HG03060 (cell line): ENCODE results near the gene HS3ST3B1.

ENCODE experiments used
- ATAC-seq: cut with Tn5 transposase; IDR thresholded peaks from one replicate; pipeline ENCODE4 v1.9.1; 2021; ENCODE audit warnings: low read depth, moderate number of reproducible peaks; ENCODE audit not compliant: unreplicated experiment

HS3ST3B1 gene

DNA sequence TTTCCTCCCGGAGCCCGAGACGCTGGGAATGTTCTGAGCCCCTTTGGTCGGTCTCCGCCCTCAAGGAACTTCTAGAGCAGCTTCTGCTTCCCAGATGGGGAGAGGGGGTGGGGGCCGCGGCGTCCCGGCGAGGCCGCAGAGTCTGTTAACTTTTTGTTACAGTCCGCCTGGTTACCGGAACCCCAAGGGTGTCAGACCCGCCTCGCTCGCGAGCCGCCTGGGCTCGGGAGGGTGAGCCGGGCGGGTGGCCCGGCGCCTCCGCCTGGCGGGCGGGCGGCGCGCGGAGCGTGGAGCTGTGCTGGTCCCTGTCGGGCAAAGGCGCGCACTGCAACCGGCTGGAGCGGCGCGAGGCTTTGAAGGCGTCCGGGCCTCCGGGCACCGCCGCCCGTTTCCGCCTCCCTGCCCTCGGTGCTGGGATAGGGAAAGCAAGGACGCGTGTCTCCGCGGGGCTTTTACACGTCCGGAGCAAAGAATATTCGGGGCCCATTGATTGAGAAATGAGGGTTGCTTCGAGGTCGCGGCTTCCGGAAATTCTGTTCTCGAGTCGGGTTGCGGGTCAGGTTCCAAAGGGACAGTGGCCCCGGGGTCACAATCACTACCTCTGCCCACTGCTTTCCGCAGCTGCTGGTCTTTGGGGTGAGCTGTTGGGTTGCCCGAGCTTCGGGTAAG, 1.7 kb downstream of the HS3ST3B1 start:
- ATAC-seq, result no peak

DNA sequence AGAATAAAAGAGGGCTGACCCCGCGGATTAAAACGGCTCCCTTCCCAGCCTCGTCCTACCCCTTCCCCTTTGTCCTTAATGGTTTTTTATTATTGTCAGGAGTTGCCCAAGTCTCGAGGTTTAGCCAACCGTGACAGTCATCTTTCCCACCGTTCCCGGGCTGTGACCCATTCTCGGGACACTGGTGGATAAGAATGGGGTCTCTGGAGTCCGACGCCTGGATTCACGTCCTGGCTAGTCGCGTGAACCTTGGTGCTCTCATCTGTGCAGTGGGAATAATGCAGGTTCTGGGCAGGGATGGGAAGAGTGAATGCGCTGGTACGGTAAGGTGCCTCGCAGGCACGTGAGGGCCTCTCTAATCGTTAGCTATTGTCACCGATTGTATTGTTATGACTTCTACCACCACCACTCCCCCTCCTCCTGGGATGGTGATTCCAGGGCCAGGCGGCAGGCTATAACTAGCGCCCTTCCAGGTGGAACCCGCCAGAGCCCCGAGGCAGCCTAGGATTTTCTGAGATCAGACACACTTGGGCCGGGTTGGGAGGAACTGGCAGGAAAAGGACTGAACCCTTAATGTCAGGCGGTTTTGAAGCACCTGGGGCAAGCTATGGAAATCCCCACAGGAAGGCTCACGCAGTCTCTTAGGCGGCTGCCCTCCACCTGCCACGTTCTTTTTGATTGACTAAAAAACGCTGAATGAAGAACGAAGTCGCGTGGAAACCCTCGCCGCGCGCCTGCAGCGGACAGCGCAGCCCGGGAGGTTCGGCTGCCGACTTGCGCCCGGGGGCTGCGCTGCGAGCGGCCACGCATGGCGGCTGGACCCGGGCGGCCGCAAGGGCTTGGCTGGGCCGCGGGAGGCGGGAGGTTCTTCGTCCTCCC, 2.7 kb downstream of the HS3ST3B1 start:
- no peak for ATAC-seq

DNA sequence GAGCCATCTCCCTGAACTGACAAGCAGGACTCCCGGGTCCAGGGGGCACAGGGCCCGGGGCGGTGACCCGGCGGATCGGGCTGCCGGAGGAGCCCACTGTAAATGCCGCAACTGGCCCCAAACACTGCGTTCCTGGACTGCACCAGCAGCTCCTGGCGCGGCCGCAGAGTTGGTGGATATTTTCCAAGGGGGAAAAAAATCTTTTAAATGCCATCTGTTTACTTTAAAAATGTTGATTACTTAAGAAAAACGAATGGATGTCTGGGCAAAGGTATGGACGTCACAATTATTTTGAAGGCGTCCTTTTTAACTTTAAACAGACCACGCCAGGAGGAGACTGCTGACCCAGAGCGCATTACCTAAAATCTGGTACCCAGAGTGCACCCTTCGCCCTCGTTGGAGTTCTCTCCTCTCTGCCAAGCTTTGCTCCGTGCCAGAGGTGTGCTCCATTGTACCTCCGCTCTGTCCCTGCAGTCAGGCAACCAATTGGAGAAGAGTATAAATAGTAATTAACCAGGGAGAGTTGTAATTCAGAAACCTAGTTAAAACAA, 3.4 kb downstream of the HS3ST3B1 start:
- no peak for ATAC-seq

DNA sequence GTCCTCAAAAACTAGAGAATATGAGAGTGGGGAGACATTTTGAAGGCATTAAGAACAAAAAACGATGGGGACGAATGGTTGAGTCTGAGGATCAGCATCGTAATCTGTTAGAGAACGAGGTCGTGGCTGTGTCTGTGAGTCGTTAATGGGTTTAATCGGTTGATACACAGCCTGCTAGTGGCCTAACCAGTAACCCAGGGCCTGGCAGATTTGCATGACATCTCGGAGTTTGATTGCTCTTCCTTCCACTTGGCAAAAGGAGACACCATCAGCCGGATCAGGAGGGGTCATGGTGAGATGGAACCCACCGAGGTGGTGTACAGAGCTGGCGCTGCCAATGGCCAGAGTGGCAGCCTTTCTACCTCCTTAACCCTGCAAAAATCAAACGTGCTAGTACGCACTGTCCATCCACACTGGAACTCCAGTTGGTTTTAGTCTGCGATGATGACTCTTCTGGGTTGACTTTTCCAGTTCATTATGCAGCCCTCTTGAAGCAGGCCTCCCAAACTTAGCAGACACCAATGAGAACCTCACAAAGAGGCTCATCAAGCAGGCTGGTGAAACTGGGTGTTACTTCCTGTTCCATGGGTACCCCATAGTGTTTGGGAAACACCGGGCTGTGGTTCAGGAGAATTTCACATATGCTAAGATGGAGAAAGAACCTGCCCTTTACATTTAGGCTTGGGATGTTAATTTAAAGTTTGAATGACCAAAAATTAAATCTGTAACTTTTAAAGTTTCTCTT, 4.1 kb downstream of the HS3ST3B1 start:
- ATAC-seq, result no peak

DNA sequence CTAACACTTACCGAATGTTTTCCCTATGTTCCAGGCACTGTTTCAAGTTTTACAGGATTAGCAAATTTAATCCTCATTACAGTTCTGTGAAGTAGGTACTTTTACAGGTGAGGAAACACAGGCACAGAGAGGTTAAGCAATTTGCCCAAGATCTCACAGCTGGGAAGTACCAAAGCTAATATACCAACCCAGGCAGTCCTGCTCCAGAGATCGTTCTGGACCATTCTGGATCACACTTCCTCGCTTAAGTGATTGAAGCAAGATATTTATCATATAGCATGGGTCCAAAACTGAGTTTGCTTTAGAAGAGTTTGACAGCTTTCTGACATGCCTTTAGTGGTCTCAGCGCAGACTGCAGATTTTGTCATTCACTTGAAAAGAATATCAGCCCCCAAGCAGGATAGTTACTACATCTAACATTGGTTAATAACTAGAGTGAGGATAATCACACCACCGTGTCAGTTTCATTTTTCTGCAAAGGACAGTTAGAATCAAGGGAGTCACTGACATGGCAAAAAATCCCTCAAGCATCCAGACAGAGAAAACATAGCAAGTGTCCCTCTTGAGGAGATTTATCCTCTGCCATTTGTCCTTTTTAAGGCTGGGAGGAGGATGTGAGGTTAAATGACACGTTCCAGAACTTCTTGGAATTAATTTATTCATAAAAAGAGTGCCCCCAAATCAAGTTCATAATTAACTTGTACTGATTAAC, 5.1 kb downstream of the HS3ST3B1 start:
- no peak for ATAC-seq

DNA sequence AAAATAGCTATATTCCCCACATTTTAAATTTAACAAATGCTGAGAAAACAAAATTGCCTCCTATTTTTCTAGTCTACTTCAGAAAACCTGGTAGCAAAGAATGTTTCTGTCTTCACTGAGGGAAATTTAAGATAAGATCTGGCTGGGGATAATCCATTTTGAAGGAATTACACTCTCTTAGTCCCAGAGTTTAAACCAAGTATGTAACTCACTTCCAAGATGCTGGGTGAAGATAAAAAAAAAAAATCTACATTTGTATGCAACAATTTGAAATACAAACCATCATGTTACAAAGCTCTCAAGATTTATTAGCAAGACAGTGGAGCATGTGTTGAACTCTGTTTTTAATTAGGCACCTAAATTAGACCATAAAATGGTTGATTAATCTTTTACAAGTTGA, 5.7 kb downstream of the HS3ST3B1 start:
- ATAC-seq, result no peak

DNA sequence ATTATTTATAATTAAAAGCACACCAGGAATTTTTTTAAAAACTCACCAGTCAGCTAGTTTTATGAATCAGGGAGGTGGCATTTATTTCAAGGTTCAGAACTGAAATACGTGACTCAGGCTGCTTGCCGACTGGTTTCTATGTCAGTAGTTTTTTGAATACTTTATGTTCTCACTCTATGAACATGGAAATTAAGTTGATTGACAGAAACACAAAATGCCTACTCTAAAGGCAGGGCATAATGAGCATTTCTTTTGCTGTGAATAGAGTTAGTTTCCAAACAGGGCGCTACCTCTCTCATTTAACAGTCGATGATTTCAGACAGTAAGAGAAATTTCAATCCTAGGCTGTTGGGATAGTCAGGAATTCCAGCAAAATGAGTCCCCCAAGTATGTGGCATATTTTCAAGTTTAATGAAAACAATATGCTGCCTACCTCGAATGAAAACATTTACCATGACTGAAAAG, 6.7 kb downstream of the HS3ST3B1 start:
- no peak for ATAC-seq

DNA sequence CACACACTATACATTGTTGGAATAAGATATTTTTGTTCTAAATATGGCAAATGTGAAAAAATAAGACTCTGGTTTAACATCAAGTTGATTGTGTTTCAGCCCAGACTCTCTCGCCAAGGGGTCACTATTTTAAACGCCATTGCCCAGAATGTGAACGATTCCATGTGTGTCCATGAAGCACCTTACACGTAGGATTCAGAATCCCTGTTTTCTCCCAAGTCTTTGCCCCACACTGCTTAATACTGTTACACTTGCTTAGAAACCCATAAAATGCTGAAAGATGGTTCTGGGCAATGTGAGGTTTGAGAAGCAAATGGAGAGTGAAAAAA, 7.7 kb downstream of the HS3ST3B1 start:
- ATAC-seq, result no peak

DNA sequence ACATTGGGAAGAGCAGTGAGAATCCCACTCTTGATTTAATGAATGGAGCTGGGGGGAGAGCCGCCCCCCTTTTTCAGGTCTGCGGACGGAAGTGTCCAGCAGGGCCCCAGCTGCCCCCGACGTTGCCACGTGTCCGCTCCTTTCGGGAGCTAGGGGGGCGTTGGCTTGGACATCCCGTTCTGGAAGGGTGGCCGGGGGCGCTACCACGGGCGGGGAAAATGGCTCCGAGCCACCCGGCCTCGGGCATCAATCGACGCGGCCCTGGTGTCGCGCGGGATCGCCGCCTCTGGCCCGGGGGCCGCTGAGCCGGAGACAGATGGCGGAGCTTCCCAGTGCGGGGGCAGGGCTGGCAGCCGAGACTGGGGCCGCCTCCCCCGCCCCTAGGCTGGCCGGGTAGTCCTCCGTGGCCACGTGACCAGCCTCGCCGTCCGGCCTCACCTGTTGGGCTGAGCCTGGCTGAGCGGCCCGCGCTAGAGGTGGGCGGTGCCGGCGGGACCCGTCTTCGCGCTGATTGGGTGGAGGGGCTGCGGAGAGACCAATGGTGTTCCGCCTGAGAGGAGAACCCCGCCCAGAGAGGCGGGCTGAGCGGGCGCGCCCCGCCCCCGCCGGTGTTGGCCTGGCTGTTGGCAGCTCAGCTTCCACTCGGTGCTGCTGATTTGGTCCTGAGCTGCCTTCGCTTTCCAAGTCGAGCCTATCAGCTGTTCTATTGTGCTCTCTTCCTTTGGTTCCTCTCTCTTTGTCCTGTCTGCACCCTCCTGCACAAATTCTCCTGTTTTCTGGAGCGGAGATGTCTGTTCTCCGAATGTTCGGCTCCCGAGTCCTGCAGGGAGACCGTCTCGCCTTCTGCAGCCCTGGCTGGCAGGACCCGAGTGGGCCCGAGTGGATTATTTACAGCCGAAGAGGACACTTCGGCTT, 8.3 kb downstream of the HS3ST3B1 start:
- no peak for ATAC-seq

DNA sequence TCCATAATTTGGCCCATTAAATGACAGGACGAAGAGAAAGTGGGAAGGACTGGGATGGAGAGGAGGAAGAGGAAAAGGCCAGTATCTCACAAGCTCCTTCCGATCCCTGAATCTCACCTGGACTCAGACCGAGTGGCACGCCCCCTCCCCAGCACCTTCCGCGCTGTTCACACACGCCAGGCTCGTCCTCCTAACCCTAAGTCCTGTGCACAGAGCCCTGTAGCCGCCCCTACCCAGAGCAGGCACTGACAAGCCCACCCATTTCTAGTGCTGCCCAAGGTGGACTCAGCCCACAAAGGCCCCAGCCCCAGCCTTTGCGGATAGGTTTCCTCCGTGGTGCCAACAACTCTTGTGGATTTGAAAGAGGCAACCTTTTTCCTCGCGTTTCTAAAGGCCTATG, 9.2 kb downstream of the HS3ST3B1 start:
- no peak for ATAC-seq

DNA sequence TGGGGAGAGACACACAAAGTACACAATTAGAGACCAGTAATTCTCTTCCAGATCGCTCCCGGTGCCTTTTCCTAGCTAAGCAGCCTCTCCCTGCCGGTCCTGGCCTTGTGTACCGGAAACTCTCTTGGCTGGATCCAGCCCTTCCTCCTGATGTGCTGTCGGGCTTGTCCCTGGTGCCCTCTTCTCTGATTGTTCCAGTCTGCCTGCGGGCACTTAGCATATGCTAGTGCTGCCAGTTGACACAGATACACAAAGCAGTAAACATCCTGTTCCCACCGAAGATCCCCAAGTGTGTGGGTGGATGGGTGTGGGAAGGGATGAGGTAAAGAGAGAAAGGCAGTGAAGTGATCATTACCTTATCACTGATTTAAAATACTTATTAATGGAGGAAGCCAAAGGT, 9.7 kb downstream of the HS3ST3B1 start:
- no peak for ATAC-seq

DNA sequence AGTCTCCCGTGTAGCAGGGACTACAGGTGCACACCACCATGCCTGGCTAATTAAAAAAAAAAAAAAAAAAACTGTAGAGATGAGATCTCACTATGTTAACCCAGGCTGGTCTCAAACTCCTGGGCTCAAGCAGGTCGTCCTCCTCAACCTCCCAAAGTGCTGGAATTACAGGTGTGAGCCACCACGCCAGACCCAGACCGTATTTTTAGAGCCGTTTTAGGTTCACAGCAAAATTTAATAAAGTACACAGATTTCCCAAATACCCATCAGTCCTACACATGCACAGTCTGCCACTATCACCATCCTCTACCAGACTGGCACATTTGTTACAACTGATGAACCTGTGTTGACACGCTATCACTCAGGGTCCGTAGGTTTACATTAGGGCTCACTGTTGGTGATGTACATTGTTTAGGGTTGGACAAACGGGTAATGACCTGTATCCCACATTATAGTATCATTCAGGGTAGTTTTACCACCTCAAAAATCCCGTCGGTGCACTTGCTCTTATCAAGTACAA, 10.4 kb downstream of the HS3ST3B1 start:
- ATAC-seq, result no peak

DNA sequence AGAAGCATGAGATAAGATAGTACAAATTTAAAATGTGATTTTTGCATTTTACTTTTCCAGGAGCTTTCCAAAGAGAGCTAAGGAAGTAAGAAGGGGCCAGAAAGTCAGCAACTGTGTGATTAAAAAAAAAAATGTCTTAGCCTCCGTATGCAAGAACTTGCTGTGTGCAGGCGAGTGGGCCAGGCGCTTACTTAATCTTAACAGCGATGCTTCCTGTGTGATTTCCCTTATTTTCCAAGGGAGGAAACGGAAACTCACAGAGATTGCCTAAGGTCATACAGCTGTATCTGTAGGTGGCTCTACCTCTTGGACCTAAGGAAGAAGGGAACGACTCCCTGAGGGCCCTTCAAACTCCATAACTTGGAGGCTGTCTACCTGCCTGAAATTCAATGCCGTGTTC, 11.1 kb downstream of the HS3ST3B1 start:
- no peak for ATAC-seq

DNA sequence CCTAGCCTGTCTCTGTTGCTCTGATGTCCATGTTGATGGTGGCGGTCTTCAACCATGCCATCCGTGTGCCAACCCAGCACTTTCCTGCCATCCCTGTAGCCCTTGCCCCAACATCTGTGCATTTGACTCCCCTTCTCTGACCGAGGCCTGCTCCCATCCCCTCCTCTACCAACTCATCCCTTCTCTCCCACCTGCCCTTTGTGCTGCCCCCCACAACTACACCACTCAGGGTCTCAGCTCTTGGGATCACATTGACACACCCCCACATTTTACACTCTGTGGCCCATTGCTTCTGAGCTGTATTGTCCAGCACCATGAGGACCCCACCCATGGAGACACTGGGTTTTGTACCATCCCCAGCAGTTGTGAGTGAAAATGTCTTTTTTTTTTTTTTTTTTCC, 11.6 kb downstream of the HS3ST3B1 start:
- ATAC-seq, result no peak

DNA sequence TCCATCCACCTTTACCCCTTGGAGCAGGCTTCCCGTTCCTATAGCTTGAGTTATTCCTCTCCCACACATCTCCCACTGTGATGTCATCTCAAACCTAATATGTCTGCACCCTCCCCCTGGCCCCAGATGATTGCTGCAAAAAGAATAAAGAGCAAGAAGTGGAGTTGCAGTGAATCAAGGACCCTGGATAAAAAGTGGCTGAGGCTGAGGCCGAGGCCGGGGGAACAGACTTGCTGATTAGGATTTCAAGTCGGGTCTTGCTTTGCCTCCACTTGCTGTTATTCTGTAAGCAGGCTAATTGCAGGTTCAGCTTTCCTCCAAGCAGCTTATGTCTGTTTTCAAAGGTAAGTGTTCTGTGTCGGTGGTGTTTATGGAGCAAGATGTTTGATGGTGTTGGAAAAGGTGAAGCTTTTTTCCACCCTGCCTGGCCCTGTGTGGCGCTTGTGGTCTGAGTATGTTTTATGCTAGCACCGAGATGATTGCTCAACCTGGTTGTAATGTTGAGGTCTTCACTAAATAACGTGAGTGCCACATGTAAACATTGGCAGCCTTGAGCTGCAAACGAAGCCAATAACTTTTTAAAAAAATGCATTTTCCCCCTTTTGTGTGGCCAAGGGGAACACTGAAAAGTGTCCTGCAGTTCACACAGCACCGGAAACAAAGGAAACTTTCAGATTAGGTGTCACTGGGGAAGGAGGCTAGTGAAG, 15.4 kb downstream of the HS3ST3B1 start:
- no peak for ATAC-seq

DNA sequence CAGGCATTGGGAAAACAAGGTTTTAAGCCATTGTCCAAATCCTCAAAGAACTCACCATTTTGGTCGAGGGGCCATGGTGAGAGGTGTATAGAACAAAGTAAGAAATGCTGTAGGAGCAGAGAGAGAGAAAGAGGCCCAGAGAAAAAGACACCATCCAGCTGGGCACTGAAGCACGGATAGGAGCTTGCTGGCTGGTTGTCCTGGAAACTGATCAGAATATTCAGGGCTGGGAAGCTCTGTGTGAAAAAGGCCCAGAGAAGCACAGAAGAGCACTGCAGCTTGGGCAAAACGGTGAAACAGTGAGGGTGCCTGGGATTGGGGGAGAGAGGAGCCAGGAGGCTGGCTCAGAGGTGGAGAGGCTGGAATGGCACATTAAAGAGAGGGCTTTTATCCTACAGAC, 16.5 kb downstream of the HS3ST3B1 start:
- ATAC-seq, result no peak

DNA sequence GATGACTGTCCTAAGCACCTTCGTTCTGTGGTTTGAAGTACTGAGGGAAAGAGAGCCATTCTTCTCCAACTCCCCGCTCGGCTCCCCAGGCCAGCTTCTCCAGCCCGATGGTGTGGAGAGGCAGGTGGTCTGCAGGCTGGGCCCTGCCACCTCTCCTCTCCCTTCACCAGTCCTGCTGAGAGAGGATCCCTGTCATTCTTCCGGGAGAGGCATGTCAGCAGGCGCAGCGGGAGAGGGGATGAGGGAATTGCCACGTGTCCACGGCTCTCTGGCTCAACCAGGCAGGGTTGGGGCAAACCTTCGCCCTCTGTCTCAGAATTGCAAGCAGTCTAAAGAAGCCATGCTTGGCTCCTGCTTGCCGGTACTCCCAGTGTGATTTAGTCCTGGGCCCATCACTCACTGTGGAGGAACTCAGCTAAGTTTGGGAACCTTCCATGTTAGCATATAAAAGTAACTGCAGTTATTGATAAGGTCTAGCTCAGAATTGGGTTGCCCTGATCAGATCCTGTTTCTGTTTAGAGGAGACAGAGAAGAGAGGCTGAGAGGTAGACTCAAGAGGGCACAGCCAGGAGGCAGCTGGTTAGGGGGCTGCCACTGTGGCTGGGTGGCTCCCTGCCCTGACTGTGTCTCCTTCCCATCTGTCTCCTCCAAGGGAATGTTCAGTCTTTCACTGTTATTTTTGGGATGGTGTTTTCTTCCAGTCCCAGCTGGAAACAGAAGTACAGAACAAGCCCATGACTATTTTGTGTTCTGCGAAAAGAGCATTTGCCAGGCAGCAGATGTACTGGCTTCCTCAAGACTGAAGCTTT, 17.4 kb downstream of the HS3ST3B1 start:
- no peak for ATAC-seq

DNA sequence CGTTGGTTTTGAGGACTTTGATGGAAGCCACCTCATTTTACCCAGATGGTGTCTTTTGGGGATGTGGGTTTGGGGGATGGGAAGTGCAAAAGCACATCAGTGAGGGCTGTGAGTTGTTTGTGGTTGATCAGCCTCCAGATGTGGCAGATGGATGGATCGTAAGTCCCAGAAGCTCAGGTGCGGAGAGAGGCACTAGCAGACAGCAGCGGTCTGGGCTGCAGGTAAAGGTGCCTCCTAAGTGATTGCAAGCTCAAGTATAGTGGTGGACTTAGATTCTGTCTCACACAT, 18.0 kb downstream of the HS3ST3B1 start:
- ATAC-seq, result no peak
